Measurements from ENCODE around the gene ZNF791.
"Not testable (repeated sequence)": the region's sequence is repeated elsewhere in the genome, so short reads cannot be mapped to it uniquely, and the experiment has no call there.

The ZNF791 gene

GRCh38 chr19:12611361-12611699, 610 bp downstream of the ZNF791 start:
- no peaks in the 10 kb centered on the region for H3K27me3 Mint-ChIP-seq
- ATAC-seq (ENCODE audit: low read depth) (no peak), DNase-seq (ENCODE audit: low spot score in 2 of 2) (no peak)
- H3K9me3 Mint-ChIP-seq: no peaks in the 10 kb centered on the region
- H3K36me3 Mint-ChIP-seq: peaks cover 9% of the 10 kb centered on the region
- H3K4me1 Mint-ChIP-seq: peaks cover 30% of the 10 kb centered on the region
- peak overlapping the region; percentile 100 for H3K4me3 Mint-ChIP-seq
- H3K27ac Mint-ChIP-seq: peak overlapping the region; percentile 96

- Mint-ChIP-seq H3K27ac (no peak overlapping the region), H3K27me3 (no peaks in the 10 kb centered on the region), H3K9me3 (no peaks in the 10 kb centered on the region), H3K36me3 (peaks cover 9% of the 10 kb centered on the region), H3K4me1 (peaks cover 29% of the 10 kb centered on the region), H3K4me3 (no peak overlapping the region)
- ATAC-seq (ENCODE audit: low read depth) (no peak), DNase-seq (ENCODE audit: low spot score in 2 of 2) (no peak)
Measured at GRCh38 chr19:12617646-12618045, 6.9 kb downstream of the ZNF791 start.

- H3K27ac Mint-ChIP-seq; H3K4me3 Mint-ChIP-seq; ATAC-seq (ENCODE audit: low read depth); H3K36me3 Mint-ChIP-seq; H3K27me3 Mint-ChIP-seq; H3K4me1 Mint-ChIP-seq; H3K9me3 Mint-ChIP-seq; DNase-seq (ENCODE audit: low spot score in 2 of 2): not testable (repeated sequence)
Measured at GRCh38 chr19:12621253-12622024, 10.7 kb downstream of the ZNF791 start.

GRCh38 chr19:12623361-12624031, 12.8 kb downstream of the ZNF791 start:
- H3K4me1 Mint-ChIP-seq: peaks cover 5% of the 10 kb centered on the region
- H3K4me3 Mint-ChIP-seq: no peak overlapping the region
- DNase-seq (ENCODE audit: low spot score in 2 of 2): no peak
- H3K27ac Mint-ChIP-seq: no peak overlapping the region
- H3K36me3 Mint-ChIP-seq: peaks cover 20% of the 10 kb centered on the region
- no peak for ATAC-seq (ENCODE audit: low read depth)
- H3K9me3 Mint-ChIP-seq: peaks cover 2% of the 10 kb centered on the region
- H3K27me3 Mint-ChIP-seq: no peaks in the 10 kb centered on the region

- no peak overlapping the region for H3K27ac Mint-ChIP-seq
- H3K36me3 Mint-ChIP-seq: peaks cover 30% of the 10 kb centered on the region
- no peak overlapping the region for H3K4me3 Mint-ChIP-seq
- no peak for DNase-seq (ENCODE audit: low spot score in 2 of 2)
- H3K27me3 Mint-ChIP-seq: no peaks in the 10 kb centered on the region
- peaks cover 4% of the 10 kb centered on the region for H3K4me1 Mint-ChIP-seq
- H3K9me3 Mint-ChIP-seq: peaks cover 4% of the 10 kb centered on the region
- no peak for ATAC-seq (ENCODE audit: low read depth)
Measured at GRCh38 chr19:12626958-12627357, 16.2 kb downstream of the ZNF791 start.

GRCh38 chr19:12628040-12629022, 17.6 kb downstream of the ZNF791 start:
- no peak for DNase-seq (ENCODE audit: low spot score in 2 of 2)
- Mint-ChIP-seq H3K9me3 (peaks cover 4% of the 10 kb centered on the region), H3K27me3 (no peaks in the 10 kb centered on the region), H3K27ac (no peak overlapping the region), H3K4me3 (no peak overlapping the region), H3K36me3 (peaks cover 30% of the 10 kb centered on the region), H3K4me1 (peaks cover 4% of the 10 kb centered on the region)
- no peak for ATAC-seq (ENCODE audit: low read depth)

- ATAC-seq (ENCODE audit: low read depth): no peak
- H3K4me3 Mint-ChIP-seq: no peak overlapping the region
- H3K9me3 Mint-ChIP-seq: peaks cover 4% of the 10 kb centered on the region
- H3K27ac Mint-ChIP-seq: no peak overlapping the region
- no peaks in the 10 kb centered on the region for H3K27me3 Mint-ChIP-seq
- peaks cover 4% of the 10 kb centered on the region for H3K4me1 Mint-ChIP-seq
- no peak for DNase-seq (ENCODE audit: low spot score in 2 of 2)
- H3K36me3 Mint-ChIP-seq: peaks cover 27% of the 10 kb centered on the region
Measured at GRCh38 chr19:12629215-12629614, 18.5 kb downstream of the ZNF791 start.

GRCh38 chr19:12636631-12637030, 25.9 kb downstream of the ZNF791 start:
- ATAC-seq (ENCODE audit: low read depth) (no peak), DNase-seq (ENCODE audit: low spot score in 2 of 2) (no peak)
- Mint-ChIP-seq H3K9me3 (no peaks in the 10 kb centered on the region), H3K4me3 (no peak overlapping the region), H3K27me3 (no peaks in the 10 kb centered on the region), H3K27ac (no peak overlapping the region), H3K36me3 (peaks cover 3% of the 10 kb centered on the region), H3K4me1 (peaks cover 14% of the 10 kb centered on the region)

- Mint-ChIP-seq H3K4me3 (no peak overlapping the region), H3K4me1 (peaks cover 14% of the 10 kb centered on the region), H3K9me3 (no peaks in the 10 kb centered on the region), H3K36me3 (peaks cover 3% of the 10 kb centered on the region), H3K27me3 (no peaks in the 10 kb centered on the region), H3K27ac (no peak overlapping the region)
- DNase-seq (ENCODE audit: low spot score in 2 of 2) (no peak), ATAC-seq (ENCODE audit: low read depth) (no peak)
Measured at GRCh38 chr19:12638611-12639182, 28.0 kb downstream of the ZNF791 start.

- ATAC-seq (ENCODE audit: low read depth) (peak; percentile 95), DNase-seq (ENCODE audit: low spot score in 2 of 2) (peak; percentile 81 to 87)
- H3K27me3 Mint-ChIP-seq: no peaks in the 10 kb centered on the region
- H3K36me3 Mint-ChIP-seq: peaks cover 3% of the 10 kb centered on the region
- H3K4me3 Mint-ChIP-seq: peak overlapping the region; percentile 71
- H3K27ac Mint-ChIP-seq: peak overlapping the region; percentile 60
- no peaks in the 10 kb centered on the region for H3K9me3 Mint-ChIP-seq
- H3K4me1 Mint-ChIP-seq: peaks cover 14% of the 10 kb centered on the region
Measured at GRCh38 chr19:12639901-12640613, 29.3 kb downstream of the ZNF791 start.

GRCh38 chr19:12641456-12641855, 30.7 kb downstream of the ZNF791 start:
- H3K4me3 Mint-ChIP-seq: peak overlapping the region; percentile 12
- peaks cover 11% of the 10 kb centered on the region for H3K4me1 Mint-ChIP-seq
- H3K27me3 Mint-ChIP-seq: no peaks in the 10 kb centered on the region
- H3K27ac Mint-ChIP-seq: no peak overlapping the region
- no peaks in the 10 kb centered on the region for H3K36me3 Mint-ChIP-seq
- ATAC-seq (ENCODE audit: low read depth): no peak
- no peak for DNase-seq (ENCODE audit: low spot score in 2 of 2)
- H3K9me3 Mint-ChIP-seq: no peaks in the 10 kb centered on the region

- Mint-ChIP-seq H3K36me3 (peaks cover 5% of the 10 kb centered on the region), H3K4me1 (peaks cover 10% of the 10 kb centered on the region), H3K4me3 (no peak overlapping the region), H3K9me3 (no peaks in the 10 kb centered on the region), H3K27me3 (no peaks in the 10 kb centered on the region), H3K27ac (no peak overlapping the region)
- DNase-seq (ENCODE audit: low spot score in 2 of 2): no peak
- ATAC-seq (ENCODE audit: low read depth): no peak
Measured at GRCh38 chr19:12642506-12642905, 31.8 kb downstream of the ZNF791 start.

GRCh38 chr19:12643716-12644115, 33.0 kb downstream of the ZNF791 start:
- H3K9me3 Mint-ChIP-seq; DNase-seq (ENCODE audit: low spot score in 2 of 2); ATAC-seq (ENCODE audit: low read depth); H3K27me3 Mint-ChIP-seq; H3K4me3 Mint-ChIP-seq; H3K36me3 Mint-ChIP-seq; H3K27ac Mint-ChIP-seq: not testable (repeated sequence)
- H3K4me1 Mint-ChIP-seq: peaks cover 11% of the 10 kb centered on the region
